Measurements from ENCODE around the gene ARID3A. TPM values are rescaled to one million over a fixed set of nuclear protein-coding genes. Genes with fewer than 3 reads are reported as not detected.

ARID3A gene
- total RNA-seq, 1 donor from 2014 or later = 12.8 TPM

DNA sequence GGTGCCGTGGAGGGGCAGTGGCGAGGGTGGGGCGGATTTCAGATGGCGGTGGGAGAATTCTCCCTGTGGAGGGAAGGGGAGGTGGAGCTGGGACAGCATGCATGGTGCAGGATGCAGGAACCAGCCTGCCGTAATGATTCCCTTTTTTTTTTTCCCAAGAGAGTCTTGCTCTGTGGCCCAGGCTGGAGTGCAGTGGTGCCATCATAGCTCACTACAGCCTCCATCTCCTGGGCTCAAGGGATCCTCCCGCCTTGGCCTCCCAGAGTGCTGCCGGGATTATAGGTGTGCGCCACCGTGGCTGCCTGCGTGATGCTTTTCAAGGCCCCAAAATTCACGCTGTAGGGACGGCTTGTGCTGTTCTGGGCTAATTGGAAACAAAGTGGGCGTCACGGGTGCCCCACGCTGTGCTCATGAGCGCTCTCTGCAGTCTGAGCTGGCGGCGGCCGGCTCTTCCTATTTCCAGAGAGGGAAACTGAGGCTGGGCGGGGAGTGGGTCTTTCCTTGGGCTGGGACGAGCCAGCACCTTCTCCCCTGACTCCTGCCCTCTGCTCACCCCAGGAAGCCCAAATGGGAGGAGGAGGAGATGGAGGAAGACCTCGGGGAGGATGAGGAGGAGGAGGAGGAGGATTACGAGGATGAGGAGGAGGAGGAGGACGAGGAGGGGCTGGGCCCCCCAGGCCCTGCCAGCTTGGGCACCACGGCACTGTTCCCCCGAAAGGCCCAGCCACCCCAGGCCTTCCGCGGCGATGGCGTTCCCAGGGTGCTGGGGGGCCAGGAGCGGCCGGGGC, 6.2 kb downstream of the ARID3A start:
- DNase-seq = no peak

DNA sequence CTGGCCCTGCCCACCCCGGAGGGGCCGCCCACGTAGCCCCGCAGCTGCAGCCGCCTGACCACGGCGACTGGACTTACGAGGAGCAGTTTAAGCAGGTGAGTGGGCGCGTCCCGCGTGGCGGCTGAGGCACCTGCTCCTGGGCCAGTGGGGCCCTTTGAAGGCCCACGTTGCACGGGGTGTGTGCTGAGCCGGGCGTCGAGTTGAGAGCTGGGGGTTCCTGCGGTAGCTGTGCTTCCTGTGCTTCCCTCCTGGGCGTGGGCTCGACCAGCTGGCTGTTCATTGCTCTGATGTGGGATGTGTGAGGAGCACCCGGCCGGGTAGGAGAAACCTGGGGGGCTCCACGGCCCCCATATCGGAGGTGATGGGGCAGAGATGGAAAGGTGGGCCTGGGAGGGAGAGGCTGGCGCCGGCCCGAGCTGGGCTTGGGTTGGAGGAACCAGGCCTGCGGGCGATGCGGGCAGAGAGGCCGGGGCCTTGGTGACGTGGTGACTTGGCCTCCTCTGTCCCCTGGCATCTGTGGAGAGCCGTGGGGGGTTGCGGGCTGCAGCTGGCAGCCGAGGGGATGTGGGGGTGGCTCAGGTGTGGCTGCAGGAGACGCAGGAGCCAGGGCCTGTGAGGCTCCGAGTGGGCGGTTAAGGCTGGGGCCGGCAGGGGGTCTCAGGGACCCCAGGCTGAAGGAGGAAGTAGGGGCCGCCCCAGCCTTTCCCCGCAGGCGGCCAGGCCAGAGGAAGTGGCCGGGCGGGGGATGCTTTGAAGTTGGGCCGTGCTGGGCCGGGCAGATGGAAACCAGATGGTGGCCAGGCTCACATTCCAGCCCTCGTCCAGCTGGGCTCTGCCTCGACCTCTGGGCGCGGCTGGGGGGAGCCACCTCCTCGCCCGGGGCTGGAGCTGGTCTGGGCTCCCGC, 7.1 kb downstream of the ARID3A start:
- no peak for DNase-seq

DNA sequence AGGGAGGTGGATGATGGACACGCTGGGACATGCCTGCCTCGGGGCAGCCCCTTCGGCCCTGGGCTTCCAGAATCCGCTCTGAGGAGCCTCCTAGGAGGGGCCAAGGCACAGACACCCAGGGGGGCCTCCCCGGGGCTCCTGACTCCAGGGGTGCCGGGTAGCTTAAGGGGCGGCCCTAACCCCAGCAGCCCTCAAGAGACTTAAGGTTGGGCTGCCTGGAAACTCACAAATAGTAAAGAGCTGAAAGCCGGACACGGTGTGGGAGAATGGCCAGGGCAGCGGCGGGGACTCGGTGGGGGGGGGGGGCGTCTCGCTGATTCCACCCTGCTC, 7.7 kb downstream of the ARID3A start:
- DNase-seq = no peak

DNA sequence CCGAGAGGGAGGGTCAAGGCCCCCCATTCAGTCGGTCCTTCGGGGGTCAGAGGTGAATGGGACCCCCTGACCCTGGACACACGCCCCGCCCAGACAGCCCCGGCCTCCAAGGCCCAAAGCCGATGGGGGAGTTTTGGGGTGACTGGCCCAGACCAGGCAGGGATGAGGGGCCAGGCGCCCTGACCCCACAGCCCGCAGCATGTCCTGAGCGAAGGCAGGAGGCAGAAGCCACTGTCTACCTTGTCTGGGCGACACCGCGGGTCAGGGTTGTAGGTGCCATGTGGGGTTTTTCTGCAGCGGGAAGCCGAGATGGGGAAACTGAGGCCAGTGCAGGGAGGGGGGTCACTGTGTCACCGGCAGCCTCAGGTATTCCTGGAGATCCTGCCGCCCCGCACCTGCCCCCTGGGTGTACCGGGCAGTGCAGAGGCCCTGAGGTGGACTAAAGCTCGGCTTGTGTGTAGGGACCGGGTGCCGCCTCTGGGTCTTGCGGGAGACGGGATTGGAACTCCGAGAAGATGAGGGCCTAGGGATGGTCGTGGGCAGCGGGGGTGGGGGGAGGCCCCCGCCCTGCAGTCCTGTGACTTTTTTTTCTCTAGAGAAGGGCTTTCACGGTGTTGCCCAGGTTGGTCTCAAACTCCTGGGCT, 8.5 kb downstream of the ARID3A start:
- no peak for DNase-seq

DNA sequence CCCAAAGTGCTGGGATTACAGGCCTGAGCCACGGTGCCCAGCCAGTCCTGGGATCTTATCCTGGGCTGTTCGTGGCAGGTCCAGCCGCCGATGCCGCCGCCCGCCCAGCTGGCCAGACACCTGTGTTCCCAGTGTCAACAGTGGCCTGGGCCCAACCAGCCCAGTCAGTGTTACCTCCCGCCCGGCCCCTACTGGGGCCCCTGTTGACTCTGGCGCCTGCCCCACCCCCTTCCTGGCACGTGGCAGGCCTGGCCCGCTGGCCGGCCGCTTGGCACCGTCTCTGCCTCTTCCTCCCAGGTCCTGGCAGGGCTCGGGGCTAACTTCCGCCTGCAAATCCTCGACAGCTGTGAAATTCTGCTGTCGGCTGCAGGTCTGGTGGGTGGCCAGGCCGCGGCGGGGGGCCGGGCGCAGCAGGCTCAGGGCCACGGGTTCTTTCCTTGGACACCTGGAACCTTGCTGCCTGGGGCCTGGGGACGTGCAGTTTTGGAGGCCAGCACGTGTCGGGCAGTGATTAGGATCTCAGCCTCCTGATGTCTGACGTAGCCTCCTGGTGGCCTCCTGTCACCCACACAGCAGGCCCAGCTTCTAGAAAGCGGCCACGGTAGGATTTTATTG, 9.1 kb downstream of the ARID3A start:
- DNase-seq = no peak

DNA sequence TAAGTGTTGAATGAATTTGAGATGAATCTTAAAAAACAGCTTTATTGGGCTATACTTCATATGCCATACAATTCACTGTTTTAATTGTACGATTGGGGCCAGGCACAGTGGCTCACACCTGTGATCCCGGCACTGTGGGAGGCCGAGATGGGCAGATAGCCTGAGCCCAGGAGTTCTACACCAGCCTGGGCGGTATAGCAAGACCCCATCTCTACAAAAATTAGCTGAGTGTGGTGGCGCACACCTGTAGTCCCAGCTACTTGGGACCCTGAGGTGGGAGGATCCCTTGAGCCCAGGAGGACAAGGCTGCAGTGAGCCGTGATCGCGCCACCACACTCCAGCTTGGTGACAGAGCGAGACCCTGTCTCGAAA, 10.3 kb downstream of the ARID3A start:
- no peak for DNase-seq

DNA sequence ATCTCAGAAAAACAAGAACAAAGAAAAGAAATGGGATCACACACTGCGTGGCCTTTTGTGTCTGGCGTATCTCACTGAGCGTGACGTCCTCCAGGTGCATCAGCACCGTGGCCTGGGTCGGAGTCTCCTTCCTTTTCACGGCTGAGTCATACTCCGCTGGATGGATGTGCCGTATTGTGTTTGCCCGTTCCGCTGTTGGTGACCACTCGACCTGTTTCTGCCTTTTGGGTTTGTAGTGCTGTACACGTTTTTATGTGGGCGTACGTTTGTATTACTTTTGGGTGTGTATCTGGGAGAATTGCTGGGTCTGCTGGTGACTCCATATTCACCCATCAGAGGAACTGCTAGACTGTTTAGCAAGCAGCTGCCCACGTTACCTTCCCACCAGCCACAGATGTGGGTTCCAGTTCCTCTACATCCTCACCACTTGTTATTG, 11.4 kb downstream of the ARID3A start:
- DNase-seq = no peak

DNA sequence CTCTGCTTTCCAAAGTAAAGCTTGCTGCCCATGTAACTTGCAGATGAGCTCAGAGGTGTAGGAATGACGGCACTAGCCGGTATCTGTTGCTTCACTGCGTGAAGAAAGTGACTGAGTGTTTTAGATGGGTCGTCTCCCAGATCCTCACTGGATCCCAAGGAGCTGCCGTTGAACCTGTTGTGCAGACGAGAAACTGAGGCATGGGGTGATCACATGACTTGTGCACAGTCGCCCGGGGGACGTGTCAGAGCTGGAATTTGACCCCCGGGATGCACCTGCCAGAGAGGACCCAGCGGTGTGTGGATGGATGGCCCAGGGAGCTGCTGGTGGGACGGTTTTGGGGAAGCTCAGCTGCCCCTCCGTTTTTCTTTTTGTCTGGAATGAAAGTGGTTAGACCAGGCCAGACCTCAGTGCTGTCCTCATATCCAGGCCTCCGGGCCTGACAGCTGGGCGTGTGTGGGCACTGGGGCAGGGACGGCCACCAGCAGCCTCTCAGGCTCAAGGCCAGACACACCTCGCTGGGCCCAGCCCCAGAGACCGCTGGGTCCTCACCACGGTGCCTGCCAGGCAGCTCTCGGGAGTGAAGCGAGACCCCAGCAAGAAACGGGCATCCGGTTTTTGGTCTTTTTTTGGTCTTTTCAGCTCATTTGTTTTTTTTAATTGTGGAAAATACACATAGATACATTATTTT, 12.5 kb downstream of the ARID3A start:
- DNase-seq = no peak

DNA sequence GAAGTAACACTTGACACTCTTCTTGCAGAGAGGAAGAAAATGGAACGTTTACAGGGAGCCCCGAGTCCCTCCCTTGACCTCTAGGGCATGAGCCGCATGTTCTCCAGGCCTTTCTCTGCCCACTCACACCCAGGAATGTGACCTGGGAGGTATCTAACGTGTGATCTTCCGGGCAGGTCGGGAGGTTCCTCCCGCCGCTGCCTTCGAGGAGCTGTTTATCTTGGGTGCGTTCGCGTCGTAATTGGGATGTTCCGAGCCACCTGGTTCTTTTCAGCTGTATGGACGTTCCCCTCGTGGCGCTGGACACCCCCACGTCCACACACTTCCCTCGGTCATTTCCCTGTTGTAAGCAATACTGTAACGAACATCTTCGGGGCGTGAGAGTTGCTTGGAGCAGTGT, 13.6 kb downstream of the ARID3A start:
- no peak for DNase-seq

DNA sequence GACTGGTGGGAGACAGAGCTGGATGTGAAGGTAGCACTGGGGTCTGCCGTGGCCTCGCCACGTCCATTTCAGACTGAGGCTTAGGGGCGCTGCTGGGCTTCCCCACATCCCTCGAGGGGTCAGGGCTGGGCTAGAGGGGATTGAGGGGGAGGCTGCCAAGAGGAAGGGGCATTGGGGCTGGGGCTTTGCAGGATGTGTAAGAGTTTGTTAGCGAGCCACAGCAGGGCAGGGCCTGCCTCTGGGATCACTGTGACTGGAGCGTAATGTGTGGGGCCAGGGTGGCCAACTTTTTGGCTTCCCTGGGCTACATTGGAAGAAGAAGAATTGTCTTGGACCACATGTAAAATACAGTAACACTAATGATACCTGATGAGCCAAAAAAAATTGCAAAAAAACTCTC, 14.1 kb downstream of the ARID3A start:
- no peak for DNase-seq

DNA sequence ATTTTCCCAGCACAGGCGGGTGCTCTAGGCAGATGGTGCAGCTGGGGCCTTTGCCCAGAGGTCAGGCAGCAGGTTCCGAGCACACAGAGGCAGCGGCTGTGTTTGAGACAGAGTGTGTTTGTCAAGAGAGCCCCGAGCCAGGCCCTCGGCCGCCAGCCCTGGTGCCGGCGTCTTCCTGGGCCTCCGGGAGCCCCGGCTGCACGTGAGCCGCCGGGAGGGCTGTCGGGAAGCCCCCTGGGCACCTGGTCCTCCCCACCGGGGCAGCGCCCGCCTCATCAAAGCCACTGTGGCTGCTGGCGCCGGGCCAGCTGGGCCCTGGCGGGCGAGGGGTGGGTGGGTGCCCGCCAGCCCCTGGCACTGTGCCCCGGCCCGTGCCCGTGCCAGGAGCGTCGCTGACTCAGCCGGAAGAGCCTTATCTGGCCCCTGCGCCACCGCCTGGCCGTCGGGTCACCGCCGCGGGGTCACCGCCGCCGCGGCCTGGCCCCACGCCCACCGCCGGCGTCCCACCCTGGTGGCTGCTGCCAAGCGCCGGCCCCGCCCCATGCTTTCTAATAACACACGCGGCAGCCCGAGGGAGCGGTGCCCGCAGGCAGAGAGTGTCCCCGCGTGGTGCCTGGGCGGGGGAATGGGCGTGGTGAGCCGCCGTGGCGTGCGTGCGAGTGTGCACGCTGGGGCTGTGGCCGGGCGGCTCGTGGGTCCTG, 14.9 kb downstream of the ARID3A start:
- no peak for DNase-seq

DNA sequence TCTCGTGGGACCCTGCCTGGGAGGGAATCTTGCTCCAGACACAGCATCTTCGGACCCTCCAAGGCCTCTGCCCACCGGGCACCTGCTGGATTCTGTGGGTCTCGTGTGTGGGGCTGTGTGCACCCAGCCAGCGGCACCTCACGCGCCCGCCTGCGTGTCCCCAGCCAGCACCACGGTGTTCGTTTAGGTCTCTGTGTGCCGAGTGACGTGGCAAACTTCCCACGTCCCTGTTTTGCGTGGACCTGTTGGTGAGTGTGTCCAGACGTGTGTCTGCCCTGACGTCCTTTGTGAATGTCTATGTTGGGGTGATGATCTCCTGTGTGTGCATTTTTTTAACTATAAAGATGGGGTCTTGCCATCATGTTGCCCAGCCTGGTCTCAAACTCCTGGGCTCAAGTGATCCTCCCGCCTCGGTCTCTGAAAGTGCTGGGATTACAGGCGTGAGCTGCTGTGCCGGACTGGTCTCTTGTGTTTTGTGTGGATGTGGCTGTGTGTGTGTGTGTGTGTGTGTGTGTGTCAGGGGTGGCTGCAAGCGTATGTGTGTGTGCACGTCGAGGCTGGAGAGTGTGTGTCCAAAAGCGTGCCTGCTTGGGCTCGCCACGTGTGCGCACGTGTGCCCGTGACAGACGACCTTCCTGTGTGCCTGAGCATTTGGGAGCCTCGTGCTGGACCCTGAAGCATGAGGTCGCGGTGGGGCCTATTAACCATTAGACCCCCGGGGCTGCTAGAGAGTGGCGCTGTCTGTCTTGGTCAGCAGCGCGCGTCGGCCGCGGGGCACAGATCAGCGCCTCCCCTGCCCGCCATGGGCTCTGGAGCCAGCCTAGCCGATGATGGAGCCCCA, 15.7 kb downstream of the ARID3A start:
- no peak for DNase-seq

DNA sequence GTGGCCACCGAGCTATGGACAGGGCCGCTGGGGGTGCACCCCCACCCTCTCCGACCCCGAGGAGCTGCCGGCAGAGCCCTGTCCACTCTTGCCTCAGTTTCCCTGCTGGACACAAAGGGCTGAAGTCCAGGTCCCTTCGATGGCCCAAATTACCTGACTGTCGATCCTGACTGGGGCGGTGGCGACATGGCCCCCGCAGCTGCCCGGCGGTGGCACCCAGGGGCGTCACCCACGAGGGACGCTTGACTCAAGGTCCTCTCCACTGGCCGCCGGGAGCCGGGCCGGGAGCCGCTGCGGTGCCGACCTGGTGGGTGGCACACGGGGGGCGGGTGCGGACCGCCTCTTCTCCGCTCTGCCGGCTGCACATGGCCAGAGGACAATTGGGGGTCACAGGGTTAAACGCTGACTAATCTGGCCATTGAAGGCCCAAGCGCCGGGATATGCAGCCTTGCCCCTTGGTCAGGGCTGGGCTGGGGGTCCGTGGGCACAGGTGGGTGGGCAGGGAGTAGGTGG, 16.4 kb downstream of the ARID3A start:
- no peak for DNase-seq

DNA sequence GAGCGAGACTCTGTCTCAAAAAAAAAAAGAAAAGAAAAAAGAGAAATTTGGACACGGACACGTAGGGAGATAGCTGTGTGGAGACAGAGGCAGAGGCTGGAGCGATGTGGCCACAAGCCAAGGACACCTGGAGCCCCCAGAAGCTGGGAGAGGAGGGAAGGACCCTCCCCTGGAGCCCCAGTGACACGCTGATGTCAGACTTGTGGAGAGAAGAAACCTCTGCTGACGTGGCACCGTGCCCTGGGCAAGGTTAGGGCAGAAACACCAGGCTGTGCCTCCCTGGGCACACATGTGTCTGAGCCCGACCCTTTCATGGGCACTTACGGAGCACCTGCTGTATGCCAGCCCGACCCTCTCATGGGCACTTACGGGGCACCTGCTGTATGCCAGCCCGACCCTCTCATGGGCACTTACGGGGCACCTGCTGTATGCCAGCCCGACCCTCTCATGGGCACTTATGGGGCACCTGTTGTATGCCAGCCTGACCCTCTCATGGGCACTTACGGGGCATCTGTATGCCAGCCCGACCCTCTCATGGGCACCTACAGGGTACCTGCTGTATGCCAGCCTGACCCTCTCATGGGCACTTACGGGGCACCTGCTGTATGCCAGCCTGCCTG, 17.8 kb downstream of the ARID3A start:
- DNase-seq = no peak

DNA sequence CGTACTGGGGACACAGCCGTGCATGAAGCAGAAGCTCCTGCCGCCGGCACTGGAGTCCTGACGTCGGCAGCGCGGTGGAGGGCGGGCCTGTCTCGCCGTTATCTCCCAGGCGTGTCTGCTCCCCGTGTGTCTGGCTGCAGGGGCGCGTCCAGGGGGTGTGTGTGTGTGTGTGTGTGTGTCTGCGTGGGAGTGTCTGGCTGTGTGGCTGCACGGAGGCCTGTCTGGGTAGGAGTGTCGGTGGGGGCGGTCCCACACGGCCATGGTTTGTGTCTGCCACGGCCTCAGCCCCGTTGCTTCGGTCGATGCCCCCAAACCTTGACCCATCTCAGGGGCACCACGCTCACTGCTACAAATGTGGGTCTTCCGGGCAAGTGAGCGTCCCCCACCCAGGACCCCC, 18.3 kb downstream of the ARID3A start:
- no peak for DNase-seq

DNA sequence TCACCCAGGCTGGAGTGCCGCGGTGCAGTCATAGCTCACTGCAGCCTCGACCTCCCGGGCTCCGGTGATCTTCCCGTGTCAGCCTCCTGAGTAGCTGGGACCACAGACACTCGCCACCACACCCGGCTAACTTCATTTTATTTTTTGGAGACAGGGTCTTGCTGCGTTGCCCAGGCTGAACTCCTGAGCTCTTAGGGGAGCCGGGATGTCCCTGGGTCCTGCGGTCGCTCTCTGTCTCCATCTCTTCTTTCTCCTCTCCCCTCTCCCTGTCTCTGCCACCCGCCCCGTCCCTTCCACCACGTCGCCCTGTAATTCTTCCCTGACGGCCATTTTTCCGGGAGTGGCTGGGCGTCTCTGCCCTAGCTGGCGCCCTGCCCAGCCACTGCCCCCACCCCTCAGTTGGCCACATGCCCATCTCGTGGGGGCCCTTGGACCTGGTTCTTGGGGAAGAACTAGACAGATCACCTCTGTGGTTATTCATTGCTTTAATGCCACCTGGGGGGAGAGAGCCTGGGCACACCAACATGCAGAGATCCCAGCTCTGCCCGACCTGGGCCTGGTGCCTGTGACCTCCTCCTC, 18.9 kb downstream of the ARID3A start:
- DNase-seq = no peak

DNA sequence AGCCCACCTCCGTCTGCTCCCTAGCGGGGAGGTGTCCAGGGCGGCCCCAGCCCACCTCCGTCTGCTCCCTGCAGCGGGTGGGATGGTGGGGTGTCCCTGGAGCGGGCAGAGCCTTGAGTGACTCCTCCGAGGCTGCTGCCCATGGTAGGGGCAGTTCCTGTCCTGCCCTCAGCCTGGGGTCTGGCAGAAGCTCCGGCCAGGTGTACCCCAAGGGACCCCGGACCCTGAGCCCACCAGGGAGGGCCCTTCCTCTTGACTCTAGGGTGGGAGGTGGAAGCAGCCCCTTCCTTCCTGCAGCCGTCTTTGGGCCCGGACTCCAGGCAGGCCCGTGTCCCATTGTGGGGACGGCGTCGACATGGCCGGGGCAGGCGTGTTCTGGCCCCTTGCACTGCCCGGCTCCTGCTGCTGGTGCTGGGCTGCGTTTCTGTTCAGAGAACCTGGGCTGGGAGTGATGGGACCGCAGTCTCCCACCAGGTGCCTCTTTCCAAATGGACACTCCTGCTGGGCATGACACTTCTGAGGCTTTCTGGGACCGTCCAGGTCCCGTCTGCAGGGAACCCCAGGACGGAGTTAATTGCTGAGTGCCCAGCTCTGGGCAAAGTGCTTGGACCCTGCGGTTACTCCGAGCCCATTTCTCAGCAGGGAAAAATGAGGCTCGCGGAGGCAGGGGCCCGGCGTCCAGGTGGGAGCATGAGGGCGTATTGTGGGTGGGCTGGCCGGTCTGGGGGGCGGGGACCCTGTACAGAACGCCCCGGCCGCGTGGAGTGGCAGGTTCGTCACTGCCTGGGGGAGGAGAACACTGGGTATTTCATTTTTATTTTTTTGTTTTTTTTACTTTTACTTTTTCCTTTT, 19.8 kb downstream of the ARID3A start:
- no peak for DNase-seq

DNA sequence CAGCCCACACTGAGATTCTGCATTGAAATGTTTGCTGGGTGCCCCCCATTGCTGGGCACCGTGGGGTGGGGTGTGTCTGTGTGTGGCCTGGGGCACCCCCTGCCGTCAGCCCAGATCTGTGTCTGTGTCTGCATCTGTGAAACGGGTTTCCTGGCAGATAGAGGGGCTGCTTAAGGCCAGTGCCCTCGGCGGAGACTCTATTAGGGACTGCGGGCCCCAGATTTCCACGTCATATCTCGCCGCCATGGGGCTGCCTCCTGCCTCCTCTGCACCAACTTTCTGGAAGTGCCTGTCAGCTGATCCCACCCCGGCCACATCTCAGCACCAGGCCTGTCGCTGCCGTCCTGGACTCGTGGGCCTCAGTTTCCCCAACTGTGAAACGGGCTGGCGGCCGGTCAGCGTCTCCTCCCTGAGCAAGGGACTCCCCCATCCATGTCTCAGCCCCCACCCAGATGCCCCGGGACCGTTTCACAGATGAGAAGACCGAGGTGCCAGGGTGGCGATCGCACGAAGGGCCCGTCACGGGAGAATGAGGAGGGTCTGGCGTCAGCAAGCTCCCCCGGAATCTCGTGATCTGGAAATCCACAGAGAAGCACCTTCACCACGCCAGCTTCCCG, 21.4 kb downstream of the ARID3A start:
- no peak for DNase-seq
